ENCODE results near the gene NUDT14.

Gene NUDT14

DNA sequence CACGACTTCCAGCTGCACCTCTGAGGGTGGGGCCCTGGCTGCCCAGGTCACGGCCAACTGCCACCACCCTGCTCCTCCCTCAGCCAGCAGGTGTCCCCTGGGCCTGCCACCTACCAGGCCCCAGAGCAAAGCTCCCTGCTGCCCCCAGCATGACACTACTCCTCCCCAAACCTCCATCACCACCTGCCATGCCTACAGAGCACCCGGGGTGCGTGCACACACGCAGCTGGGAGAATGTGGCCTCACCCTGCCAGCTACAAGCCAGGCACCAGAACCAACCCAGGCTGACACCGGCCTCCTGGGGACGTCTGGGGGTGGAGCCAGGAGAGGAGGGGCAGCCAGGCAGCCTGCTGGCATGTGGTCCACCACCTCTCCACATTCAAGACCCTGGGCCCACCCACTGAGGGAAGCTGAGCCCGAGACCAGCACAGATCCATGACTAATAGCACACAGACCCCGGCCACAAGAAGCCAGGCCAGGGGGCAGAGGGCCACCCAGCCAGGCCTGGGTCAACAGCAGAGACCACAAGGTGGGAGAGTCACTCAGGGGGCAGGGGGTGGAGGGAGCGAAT, 15.9 kb downstream of the NUDT14 start:
- no peak for TF ChIP-seq CTCF (IDR thresholded peaks at IDR 0.05; ENCODE audit: poor library complexity, severe bottlenecking)
- ATAC-seq (ENCODE audit: low read depth), result no peak
- no peaks in the 10 kb centered on the region for H3K9me3 ChIP-seq (ENCODE audit: severe bottlenecking)
- no peak for DNase-seq (ENCODE audit: low spot score)
- no peak overlapping the region for H3K4me3 ChIP-seq (ENCODE audit: severe bottlenecking)
- no peaks in the 10 kb centered on the region for H3K27me3 ChIP-seq (ENCODE audit: insufficient read depth, poor library complexity, severe bottlenecking)
- H3K27ac ChIP-seq (ENCODE audit: poor library complexity, severe bottlenecking), result peak overlapping the region; percentile 78
- H3K36me3 ChIP-seq (ENCODE audit: low read depth), result peaks cover 4% of the 10 kb centered on the region; the same call in 1 of the 2 replicates
- peaks cover 19% of the 10 kb centered on the region for H3K4me1 ChIP-seq (ENCODE audit: insufficient read depth, poor library complexity, severe bottlenecking)

DNA sequence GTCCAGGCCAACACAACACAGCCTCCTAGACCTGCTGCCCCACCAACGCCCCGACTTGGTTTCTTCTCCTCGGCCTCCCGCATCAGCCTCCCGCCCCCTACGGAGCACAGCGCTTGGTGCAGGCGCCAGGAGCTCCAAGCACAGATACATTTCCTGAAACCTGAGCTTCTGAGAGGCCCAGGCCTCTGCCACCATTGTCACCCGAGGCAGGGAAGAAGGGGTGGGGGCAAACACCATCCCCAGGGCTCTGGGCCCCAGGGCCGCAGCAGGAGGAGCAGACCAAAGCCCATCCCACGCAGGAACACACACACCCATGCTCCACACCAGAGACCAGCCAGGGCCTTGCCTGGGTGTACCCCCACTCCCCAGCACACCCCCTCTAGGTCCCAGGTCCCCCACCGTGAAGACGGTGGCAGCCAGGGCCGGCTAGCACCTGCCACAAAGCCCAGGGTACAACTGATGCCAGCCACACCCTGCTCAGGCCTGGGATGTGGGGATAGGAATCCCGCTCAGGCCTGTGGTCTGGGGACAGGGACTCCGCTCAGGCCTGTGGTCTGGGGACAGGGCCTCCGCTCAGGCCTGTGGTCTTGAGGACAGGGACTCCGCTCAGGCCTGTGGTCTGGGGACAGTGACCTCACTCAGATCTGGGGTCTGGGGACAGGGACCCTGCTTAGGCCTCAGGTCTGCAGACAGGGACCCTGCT, 17.9 kb downstream of the NUDT14 start:
- no peak overlapping the region for H3K4me3 ChIP-seq (ENCODE audit: severe bottlenecking)
- DNase-seq (ENCODE audit: low spot score) (no peak), ATAC-seq (ENCODE audit: low read depth) (no peak)
- H3K27ac ChIP-seq (ENCODE audit: poor library complexity, severe bottlenecking), result no peak overlapping the region
- peaks cover 19% of the 10 kb centered on the region for H3K4me1 ChIP-seq (ENCODE audit: insufficient read depth, poor library complexity, severe bottlenecking)
- no peaks in the 10 kb centered on the region for H3K27me3 ChIP-seq (ENCODE audit: insufficient read depth, poor library complexity, severe bottlenecking)
- H3K9me3 ChIP-seq (ENCODE audit: severe bottlenecking), result no peaks in the 10 kb centered on the region
- peaks cover 4% of the 10 kb centered on the region; the same call in 1 of the 2 replicates for H3K36me3 ChIP-seq (ENCODE audit: low read depth)
- TF ChIP-seq CTCF (IDR thresholded peaks at IDR 0.05; ENCODE audit: poor library complexity, severe bottlenecking), result no peak

DNA sequence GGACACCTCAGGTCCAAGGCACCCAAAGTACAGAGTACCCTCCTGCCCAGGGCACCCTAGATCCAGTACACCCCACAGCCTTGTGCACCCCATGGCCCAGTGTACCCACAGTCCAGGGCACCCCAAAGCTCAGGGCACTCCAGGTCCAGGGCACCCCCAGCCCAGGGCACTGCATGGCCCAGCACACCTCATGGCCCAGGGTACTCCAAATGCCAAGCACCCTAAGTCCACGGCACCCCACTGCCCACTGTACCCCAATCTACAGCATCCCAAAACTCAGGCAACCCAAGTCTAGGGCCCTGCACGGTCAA, 18.5 kb downstream of the NUDT14 start:
- no peak overlapping the region for H3K4me3 ChIP-seq (ENCODE audit: severe bottlenecking)
- H3K27ac ChIP-seq (ENCODE audit: poor library complexity, severe bottlenecking), result no peak overlapping the region
- peaks cover 4% of the 10 kb centered on the region; the same call in 1 of the 2 replicates for H3K36me3 ChIP-seq (ENCODE audit: low read depth)
- ATAC-seq (ENCODE audit: low read depth) (no peak), DNase-seq (ENCODE audit: low spot score) (no peak)
- TF ChIP-seq CTCF (IDR thresholded peaks at IDR 0.05; ENCODE audit: poor library complexity, severe bottlenecking), result no peak
- peaks cover 19% of the 10 kb centered on the region for H3K4me1 ChIP-seq (ENCODE audit: insufficient read depth, poor library complexity, severe bottlenecking)
- no peaks in the 10 kb centered on the region for H3K27me3 ChIP-seq (ENCODE audit: insufficient read depth, poor library complexity, severe bottlenecking)
- no peaks in the 10 kb centered on the region for H3K9me3 ChIP-seq (ENCODE audit: severe bottlenecking)

DNA sequence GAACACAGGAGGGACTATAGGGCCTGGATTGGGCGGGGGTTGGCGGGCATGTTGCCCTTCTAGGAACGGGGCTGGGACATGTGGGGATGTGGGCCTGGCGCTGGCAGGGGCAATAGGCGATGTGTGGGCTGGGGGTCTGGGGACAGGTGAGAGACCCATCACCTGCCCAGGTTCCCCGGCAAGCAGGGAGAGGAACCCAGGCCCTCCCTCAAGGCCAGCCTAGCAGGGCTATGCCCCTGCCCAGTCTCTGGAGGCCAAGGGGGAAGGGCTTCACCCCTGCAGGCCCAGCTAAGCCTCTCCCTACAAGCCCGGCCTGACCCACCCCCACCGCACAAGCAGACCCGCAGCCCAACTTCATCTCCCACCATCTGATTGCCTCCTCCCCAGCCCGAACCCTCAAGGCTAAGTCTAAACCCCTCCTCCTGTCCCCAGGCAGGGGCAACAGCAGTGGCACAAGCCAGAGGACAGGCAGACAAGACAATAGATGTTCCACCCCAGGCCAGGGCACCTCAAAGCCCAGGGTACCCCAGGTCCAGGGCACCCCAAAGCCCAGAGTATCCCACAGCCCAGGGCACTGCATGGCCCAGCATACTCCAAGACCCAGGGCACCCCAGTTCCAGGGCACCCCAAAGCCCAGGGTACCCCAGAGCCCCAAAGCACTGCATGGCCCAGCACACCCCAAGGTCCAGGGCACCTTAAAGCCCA, 19.0 kb downstream of the NUDT14 start:
- H3K4me3 ChIP-seq (ENCODE audit: severe bottlenecking), result no peak overlapping the region
- H3K27ac ChIP-seq (ENCODE audit: poor library complexity, severe bottlenecking), result no peak overlapping the region
- DNase-seq (ENCODE audit: low spot score) (peak; percentile 94), ATAC-seq (ENCODE audit: low read depth) (no peak)
- H3K27me3 ChIP-seq (ENCODE audit: insufficient read depth, poor library complexity, severe bottlenecking), result no peaks in the 10 kb centered on the region
- peaks cover 4% of the 10 kb centered on the region; the same call in 1 of the 2 replicates for H3K36me3 ChIP-seq (ENCODE audit: low read depth)
- no peak for TF ChIP-seq CTCF (IDR thresholded peaks at IDR 0.05; ENCODE audit: poor library complexity, severe bottlenecking)
- no peaks in the 10 kb centered on the region for H3K9me3 ChIP-seq (ENCODE audit: severe bottlenecking)
- peaks cover 19% of the 10 kb centered on the region for H3K4me1 ChIP-seq (ENCODE audit: insufficient read depth, poor library complexity, severe bottlenecking)

All from RWPE2 (cell line).